GM10266 (cell line): ENCODE results near the gene STXBP3.
A peak's percentile ranks its signal among the peaks of the same experiment; 100 is the strongest.

Source experiments
- DNase-seq: peaks from one replicate; pipeline ENCODE4 v3.0.0; 2012; ENCODE audit errors: extremely low spot score
- TF ChIP-seq, protein P1 (sequence below): IDR thresholded peaks from 2 replicates; pipeline ENCODE4 v1.5.1; 2012; ENCODE audit warnings: mild to moderate bottlenecking, low read depth; ENCODE audit not compliant: control insufficient read depth, insufficient read depth; ENCODE audit errors: missing control alignments

Gene STXBP3

DNA sequence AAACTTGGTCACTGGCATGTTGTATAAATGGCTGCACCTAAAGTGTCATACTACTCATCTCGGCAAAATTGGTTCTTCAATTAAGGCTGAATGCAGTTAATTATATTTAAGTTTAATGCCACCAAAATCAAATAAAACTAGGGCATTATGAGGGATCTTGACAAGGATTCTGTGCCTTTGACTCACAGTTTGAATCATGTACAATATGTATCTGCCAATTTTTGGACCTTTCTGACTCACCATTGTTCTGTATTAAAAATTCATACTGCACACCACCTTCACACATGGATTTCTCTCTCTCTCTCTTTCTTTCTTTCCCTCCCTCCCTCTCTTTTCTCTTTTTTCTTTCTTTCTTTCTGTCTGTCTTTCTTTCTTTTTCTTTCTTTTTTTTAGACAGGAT is 14.1 kb upstream of the STXBP3 start:
- TF ChIP-seq, protein P1, sequence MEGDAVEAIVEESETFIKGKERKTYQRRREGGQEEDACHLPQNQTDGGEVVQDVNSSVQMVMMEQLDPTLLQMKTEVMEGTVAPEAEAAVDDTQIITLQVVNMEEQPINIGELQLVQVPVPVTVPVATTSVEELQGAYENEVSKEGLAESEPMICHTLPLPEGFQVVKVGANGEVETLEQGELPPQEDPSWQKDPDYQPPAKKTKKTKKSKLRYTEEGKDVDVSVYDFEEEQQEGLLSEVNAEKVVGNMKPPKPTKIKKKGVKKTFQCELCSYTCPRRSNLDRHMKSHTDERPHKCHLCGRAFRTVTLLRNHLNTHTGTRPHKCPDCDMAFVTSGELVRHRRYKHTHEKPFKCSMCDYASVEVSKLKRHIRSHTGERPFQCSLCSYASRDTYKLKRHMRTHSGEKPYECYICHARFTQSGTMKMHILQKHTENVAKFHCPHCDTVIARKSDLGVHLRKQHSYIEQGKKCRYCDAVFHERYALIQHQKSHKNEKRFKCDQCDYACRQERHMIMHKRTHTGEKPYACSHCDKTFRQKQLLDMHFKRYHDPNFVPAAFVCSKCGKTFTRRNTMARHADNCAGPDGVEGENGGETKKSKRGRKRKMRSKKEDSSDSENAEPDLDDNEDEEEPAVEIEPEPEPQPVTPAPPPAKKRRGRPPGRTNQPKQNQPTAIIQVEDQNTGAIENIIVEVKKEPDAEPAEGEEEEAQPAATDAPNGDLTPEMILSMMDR = no peak
- DNase-seq = no peak

DNA sequence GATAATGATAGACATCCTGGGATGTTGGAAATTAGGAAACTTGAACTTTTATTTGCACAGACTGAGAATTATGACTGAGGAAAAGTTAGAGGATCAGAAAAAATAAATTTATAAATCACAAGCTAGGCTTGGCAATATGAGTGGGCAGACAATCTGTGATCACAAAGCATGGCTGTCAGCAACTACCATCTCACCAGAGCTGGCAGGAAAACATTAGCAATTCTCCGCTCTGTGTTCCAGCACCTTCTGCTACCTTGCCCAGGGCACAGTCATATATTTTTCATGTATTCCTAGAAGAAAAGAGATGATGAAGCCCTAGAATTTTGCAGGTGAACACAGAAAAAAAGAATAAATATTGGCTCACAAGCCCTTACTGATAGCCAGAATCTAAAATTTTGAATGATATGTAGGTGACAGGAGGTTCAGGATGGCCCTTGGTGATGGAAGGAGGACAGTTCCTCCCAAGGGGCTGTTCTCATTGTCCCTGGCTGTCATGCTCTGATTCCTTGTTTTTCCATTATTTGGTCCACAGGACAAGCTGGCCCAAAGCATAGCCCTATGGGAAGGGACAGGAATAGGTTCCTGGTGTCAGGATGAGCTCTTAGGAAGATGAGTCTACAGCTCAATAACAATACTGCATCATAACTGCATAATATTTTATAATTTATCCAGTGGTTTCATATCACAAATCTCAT is 12.2 kb upstream of the STXBP3 start:
- DNase-seq = no peak
- TF ChIP-seq, protein P1 = no peak

DNA sequence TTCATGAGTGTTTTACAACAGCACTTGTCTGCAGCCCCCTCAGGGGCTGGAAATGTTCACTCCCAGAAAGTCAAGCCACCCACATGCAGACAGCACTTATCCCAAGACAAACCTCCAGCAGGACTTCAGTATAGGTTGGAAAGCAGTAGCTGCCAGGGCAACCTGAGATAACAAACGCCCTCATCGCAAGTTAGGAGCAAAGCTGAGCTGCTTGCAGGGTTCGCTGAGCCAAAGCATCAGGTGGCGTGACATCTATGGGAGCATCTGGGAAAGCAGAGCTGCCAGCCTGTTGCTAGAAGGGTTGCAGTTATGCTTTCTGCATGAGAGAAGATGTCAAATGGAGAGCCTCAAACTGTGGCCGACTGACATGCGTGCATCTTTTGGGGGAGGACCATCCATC is 4.2 kb upstream of the STXBP3 start:
- TF ChIP-seq, protein P1 = no peak
- no peak for DNase-seq

DNA sequence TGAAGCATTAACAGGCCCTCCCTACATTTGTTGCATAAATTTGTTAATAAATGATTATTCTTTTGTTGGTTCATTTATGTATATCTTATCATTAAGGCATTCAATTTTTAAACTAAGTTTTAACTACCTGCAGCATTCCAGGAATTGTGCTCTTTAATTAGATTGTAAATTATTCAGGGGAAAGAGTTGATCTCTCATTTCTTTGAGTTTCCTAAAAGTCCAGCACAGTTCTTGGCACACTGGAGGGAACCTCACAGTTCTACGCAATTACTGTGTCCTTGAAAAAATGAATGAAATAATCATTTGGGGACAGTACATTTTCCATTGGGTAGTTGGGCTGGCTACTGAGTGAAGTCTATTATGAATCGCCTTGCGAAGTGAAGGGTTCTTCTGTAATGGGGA is 493 bp upstream of the STXBP3 start:
- TF ChIP-seq, protein P1 = no peak
- no peak for DNase-seq

DNA sequence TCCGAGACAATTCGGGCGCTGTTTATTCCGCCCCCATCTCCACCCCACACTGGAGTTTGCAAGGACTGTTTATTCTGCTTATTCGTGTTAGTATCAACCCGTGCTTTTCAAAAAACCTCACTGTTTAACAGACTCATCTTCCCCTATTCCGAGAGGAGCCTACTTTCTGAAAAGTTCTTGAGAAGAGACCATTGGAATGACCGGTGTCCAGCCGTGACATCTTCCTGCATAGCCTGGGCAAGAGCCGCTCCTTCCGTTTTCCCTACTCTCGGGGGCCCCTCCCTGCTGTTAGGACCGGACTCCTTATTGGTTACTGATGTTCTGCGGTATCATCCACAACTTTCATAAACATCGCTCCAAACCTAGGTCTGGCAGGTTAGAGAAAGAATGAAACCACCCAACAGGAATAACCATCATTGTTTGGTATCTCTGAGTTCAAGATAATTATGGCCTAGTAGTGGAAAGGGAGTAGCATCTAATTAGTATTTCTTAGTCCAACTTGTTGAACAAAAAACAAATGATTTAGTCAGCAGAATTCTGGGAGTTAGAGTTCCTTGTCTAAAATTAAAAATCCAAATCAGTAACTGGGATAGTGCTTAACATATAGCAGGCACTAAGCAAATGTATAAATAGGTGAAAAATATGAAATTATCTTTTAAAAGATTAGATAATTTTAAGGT is 837 bp downstream of the STXBP3 start:
- DNase-seq = peak; percentile 36

DNA sequence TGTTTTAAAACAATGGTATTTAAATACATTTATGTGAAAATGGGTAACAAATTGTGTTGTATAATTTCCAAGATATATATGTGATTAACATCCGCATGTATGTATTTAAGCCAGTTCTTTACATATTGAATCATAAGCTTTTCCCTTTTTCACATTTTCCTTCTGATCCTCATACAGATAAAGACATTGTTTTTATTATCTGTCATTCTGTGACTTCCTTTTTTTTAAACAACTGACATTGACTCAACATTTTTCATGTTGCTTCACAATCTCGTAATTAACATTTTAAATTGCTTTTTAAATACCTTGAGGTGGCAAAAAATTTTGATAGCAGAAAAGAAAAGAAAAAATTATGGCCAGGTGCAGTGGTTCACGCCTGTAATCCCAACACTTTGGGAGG is 1.4 kb downstream of the STXBP3 start:
- no peak for DNase-seq
- TF ChIP-seq, protein P1 = no peak

More for the DNA sequence above, 837 bp downstream of the STXBP3 start:
- TF ChIP-seq, protein P1 = no peak

DNA sequence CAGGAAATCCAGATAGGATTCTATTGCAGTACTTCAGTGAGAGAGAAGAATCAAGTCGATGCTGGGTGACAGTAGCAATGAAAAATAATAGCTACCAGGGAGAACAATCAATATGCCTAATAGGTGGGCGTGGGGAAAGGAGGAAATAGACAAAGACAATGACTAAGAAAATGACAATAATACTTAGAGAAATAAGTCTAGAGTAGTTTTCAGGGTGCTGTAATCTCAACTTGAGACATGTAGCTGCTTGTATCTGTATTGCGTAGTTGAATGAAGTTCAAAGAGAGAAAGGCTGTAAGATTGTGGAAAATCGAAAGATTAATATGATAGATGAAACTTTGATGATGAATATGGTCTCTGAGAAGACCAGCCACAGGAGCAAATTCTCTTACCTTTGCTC is 2.6 kb downstream of the STXBP3 start:
- no peak for DNase-seq
- TF ChIP-seq, protein P1 = no peak
